ENCODE results near the gene BMPER. TPM values are rescaled to one million over a fixed set of nuclear protein-coding genes. Genes with fewer than 3 reads are reported as not detected.

Gene BMPER
- polyA plus RNA-seq, 1 donor from 2014 or later: 2.1 TPM

DNA sequence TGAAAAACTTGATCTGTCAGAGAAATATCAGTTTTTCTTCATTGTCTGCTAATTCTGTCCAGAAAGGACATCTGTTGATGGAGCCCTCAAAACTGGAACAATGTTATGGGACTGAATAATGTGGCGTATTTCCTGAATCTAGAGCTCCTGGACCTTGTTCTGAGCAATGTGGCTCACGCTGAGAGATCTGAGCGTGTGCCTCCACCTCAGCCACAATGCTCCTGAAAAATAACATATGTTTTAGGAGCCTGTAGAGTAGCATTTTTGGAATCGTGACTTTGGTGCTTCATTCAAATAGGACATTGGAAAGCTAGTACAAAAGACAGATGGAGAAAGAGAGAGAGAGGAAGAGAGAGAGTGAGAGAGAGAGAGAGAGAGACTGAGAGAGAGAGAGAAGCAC, 110.3 kb downstream of the BMPER start:
- H3K4me2 ChIP-seq (ENCODE audit: low read length): no peak overlapping the region
- H3K9ac ChIP-seq (ENCODE audit: low read length): no peak overlapping the region
- no peaks in the 10 kb centered on the region for H4K20me1 ChIP-seq (ENCODE audit: insufficient read depth)
- H3K79me2 ChIP-seq (replicated peaks; ENCODE audit: insufficient read depth, low read length): no peaks in the 10 kb centered on the region
- H2AFZ ChIP-seq (ENCODE audit: low read depth, low read length): no peak overlapping the region
- TF ChIP-seq SMC3 (conservative IDR thresholded peaks at IDR 0.05; ENCODE audit: poor library complexity) (no peak), RAD21 (conservative IDR thresholded peaks at IDR 0.05) (no peak), TAF1 (IDR thresholded peaks at IDR 0.05; ENCODE audit: low read depth) (no peak)
- TF ChIP-seq, protein P1, sequence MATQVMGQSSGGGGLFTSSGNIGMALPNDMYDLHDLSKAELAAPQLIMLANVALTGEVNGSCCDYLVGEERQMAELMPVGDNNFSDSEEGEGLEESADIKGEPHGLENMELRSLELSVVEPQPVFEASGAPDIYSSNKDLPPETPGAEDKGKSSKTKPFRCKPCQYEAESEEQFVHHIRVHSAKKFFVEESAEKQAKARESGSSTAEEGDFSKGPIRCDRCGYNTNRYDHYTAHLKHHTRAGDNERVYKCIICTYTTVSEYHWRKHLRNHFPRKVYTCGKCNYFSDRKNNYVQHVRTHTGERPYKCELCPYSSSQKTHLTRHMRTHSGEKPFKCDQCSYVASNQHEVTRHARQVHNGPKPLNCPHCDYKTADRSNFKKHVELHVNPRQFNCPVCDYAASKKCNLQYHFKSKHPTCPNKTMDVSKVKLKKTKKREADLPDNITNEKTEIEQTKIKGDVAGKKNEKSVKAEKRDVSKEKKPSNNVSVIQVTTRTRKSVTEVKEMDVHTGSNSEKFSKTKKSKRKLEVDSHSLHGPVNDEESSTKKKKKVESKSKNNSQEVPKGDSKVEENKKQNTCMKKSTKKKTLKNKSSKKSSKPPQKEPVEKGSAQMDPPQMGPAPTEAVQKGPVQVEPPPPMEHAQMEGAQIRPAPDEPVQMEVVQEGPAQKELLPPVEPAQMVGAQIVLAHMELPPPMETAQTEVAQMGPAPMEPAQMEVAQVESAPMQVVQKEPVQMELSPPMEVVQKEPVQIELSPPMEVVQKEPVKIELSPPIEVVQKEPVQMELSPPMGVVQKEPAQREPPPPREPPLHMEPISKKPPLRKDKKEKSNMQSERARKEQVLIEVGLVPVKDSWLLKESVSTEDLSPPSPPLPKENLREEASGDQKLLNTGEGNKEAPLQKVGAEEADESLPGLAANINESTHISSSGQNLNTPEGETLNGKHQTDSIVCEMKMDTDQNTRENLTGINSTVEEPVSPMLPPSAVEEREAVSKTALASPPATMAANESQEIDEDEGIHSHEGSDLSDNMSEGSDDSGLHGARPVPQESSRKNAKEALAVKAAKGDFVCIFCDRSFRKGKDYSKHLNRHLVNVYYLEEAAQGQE (IDR thresholded peaks at IDR 0.05; ENCODE audit: borderline replicate concordance): no peak
- no peak overlapping the region for H3K4me3 ChIP-seq (ENCODE audit: low read length)
- no peaks in the 10 kb centered on the region for H3K9me3 ChIP-seq (ENCODE audit: low read length)
- H3K27ac ChIP-seq (ENCODE audit: low read length): no peak overlapping the region
- H3K27me3 ChIP-seq (ENCODE audit: insufficient read depth, low read depth, low read length): no peaks in the 10 kb centered on the region
- no peaks in the 10 kb centered on the region for H3K9me2 ChIP-seq (ENCODE audit: insufficient read depth, low read length)
- H3K36me3 ChIP-seq (ENCODE audit: insufficient read depth, low read length): no peaks in the 10 kb centered on the region
- no peaks in the 10 kb centered on the region for H3F3A ChIP-seq (ENCODE audit: insufficient read depth, low read length, poor library complexity, severe bottlenecking)

DNA sequence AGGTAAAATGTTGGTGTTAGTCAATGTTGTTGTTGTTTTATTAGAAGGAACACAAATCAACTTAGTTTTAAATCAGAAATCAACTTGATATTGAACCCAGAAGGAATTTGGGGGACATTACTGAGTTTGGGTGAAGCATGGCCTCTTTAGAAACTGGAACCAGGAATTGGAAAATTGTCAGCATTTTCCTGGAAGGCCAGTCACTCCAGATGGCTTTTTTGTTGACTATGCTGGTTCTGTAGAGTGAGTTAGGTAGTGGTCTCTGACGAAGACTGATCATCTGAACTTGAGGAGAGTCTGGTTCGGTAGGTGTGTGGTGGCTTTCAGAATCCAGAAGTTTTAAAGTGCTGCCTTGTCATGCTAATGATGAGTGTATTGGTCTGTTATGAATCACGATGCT, 111.5 kb downstream of the BMPER start:
- H3K4me2 ChIP-seq (ENCODE audit: low read length): no peak overlapping the region
- no peak overlapping the region for H2AFZ ChIP-seq (ENCODE audit: low read depth, low read length)
- H3K9me2 ChIP-seq (ENCODE audit: insufficient read depth, low read length): no peaks in the 10 kb centered on the region
- H3K27me3 ChIP-seq (ENCODE audit: insufficient read depth, low read depth, low read length): no peaks in the 10 kb centered on the region
- H4K20me1 ChIP-seq (ENCODE audit: insufficient read depth): no peaks in the 10 kb centered on the region
- H3K79me2 ChIP-seq (replicated peaks; ENCODE audit: insufficient read depth, low read length): no peaks in the 10 kb centered on the region
- no peaks in the 10 kb centered on the region for H3K9me3 ChIP-seq (ENCODE audit: low read length)
- no peak overlapping the region for H3K9ac ChIP-seq (ENCODE audit: low read length)
- H3F3A ChIP-seq (ENCODE audit: insufficient read depth, low read length, poor library complexity, severe bottlenecking): no peaks in the 10 kb centered on the region
- no peak overlapping the region for H3K27ac ChIP-seq (ENCODE audit: low read length)
- no peak overlapping the region for H3K4me3 ChIP-seq (ENCODE audit: low read length)
- TF ChIP-seq MXI1 (conservative IDR thresholded peaks at IDR 0.05; ENCODE audit: poor library complexity, severe bottlenecking) (no peak), SMC3 (conservative IDR thresholded peaks at IDR 0.05; ENCODE audit: poor library complexity) (no peak)
- H3K36me3 ChIP-seq (ENCODE audit: insufficient read depth, low read length): no peaks in the 10 kb centered on the region

DNA sequence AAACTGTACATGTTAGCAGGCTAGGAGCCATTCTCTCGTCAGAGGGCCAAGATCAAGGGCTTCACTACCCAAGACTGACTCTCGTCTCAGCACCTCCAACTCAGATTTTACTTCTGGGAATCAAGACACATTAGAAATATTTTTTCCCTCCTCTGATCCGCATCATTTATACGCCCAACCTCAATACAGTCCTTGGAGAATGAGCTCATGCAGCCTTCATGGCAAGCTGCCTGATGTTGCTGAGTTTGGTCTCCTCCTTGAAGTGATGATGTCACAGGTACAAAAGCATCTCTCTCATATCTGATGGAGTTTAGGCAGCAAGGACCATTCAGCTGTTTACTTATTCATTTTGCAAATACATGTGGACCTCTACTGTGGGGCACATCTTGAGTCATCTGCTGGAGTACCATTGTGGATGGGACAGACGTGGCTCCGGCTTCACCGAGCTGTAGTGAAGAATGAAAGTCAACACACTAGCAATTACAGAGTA, 114.0 kb downstream of the BMPER start:
- H3K27me3 ChIP-seq (ENCODE audit: insufficient read depth, low read depth, low read length): no peaks in the 10 kb centered on the region
- H4K20me1 ChIP-seq (ENCODE audit: insufficient read depth): no peaks in the 10 kb centered on the region
- no peaks in the 10 kb centered on the region for H3K79me2 ChIP-seq (replicated peaks; ENCODE audit: insufficient read depth, low read length)
- no peak overlapping the region for H3K9ac ChIP-seq (ENCODE audit: low read length)
- no peaks in the 10 kb centered on the region for H3K36me3 ChIP-seq (ENCODE audit: insufficient read depth, low read length)
- H3K4me3 ChIP-seq (ENCODE audit: low read length): no peak overlapping the region
- TF ChIP-seq, protein P2, sequence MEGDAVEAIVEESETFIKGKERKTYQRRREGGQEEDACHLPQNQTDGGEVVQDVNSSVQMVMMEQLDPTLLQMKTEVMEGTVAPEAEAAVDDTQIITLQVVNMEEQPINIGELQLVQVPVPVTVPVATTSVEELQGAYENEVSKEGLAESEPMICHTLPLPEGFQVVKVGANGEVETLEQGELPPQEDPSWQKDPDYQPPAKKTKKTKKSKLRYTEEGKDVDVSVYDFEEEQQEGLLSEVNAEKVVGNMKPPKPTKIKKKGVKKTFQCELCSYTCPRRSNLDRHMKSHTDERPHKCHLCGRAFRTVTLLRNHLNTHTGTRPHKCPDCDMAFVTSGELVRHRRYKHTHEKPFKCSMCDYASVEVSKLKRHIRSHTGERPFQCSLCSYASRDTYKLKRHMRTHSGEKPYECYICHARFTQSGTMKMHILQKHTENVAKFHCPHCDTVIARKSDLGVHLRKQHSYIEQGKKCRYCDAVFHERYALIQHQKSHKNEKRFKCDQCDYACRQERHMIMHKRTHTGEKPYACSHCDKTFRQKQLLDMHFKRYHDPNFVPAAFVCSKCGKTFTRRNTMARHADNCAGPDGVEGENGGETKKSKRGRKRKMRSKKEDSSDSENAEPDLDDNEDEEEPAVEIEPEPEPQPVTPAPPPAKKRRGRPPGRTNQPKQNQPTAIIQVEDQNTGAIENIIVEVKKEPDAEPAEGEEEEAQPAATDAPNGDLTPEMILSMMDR (IDR thresholded peaks at IDR 0.05; ENCODE audit: poor library complexity, severe bottlenecking): no peak
- TF ChIP-seq MXI1 (conservative IDR thresholded peaks at IDR 0.05; ENCODE audit: poor library complexity, severe bottlenecking) (no peak), SMC3 (conservative IDR thresholded peaks at IDR 0.05; ENCODE audit: poor library complexity) (no peak), EP300 (conservative IDR thresholded peaks at IDR 0.05; ENCODE audit: poor library complexity, severe bottlenecking) (no peak), POLR2AphosphoS5 (IDR thresholded peaks at IDR 0.05) (no peak), EZH2 (IDR thresholded peaks at IDR 0.05; ENCODE audit: borderline replicate concordance, insufficient read depth, low read length, poor library complexity, severe bottlenecking) (no peak), TAF1 (IDR thresholded peaks at IDR 0.05; ENCODE audit: low read depth) (no peak), RAD21 (conservative IDR thresholded peaks at IDR 0.05) (no peak)
- TF ChIP-seq, protein P1 (IDR thresholded peaks at IDR 0.05; ENCODE audit: borderline replicate concordance): no peak
- H3F3A ChIP-seq (ENCODE audit: insufficient read depth, low read length, poor library complexity, severe bottlenecking): no peaks in the 10 kb centered on the region
- H2AFZ ChIP-seq (ENCODE audit: low read depth, low read length): no peak overlapping the region
- no peak overlapping the region for H3K4me2 ChIP-seq (ENCODE audit: low read length)
- H3K9me3 ChIP-seq (ENCODE audit: low read length): no peaks in the 10 kb centered on the region
- H3K9me2 ChIP-seq (ENCODE audit: insufficient read depth, low read length): no peaks in the 10 kb centered on the region
- H3K27ac ChIP-seq (ENCODE audit: low read length): no peak overlapping the region

Measured in neural cell (in vitro differentiated cells).